OCI-LY7 (cell line): ENCODE measurements around the gene RAB10. TPM values are rescaled to one million over a fixed set of nuclear protein-coding genes. Genes with fewer than 3 reads are reported as not detected.

Source experiments
- BruUV-seq: library from RNA; stranded (reverse); fragments of 400-500 nt; replicated peaks from 2 replicates; lab custom pipeline; 2021; lab: Mats Ljungman, UMichigan
- CTCF ChIA-PET: fragments of 300-600 bp; sonication (Branson Sonifier 250); formaldehyde crosslinking; loops from one replicate; lab custom pipeline; 2022; ENCODE audit warnings: antibody characterized with exemption; ENCODE audit not compliant: unreplicated experiment; lab: Charles Lee
- POLR2A ChIA-PET: fragments of 300-600 bp; sonication (Branson Sonifier 250); formaldehyde crosslinking; loops from one replicate; lab custom pipeline; 2022; ENCODE audit warnings: antibody characterized with exemption; lab: Charles Lee
- DNase-seq: peaks from one replicate; pipeline ENCODE4 v3.0.0-alpha.2; 2015; ENCODE audit warnings: low spot score
- H2AFZ ChIP-seq: fragments of 200-600 bp; sonication (generic), shearing (Covaris generic); 2 replicates; pipeline ENCODE4 v1.6.1; 2014; ENCODE audit warnings: mild to moderate bottlenecking, antibody characterized with exemption, low read length, moderate library complexity
- H3K27ac ChIP-seq: fragments of 200-600 bp; sonication (generic); 2 replicates; pipeline ENCODE4 v1.5.1; 2014; ENCODE audit warnings: mixed run types, low read depth, mild to moderate bottlenecking, moderate library complexity, low read length, inconsistent platforms; ENCODE audit not compliant: poor library complexity, severe bottlenecking
- H3K36me3 ChIP-seq: fragments of 200-600 bp; sonication (generic); 2 replicates; pipeline ENCODE4 v1.6.1; 2014; ENCODE audit warnings: mild to moderate bottlenecking, antibody characterized with exemption, low read length, moderate library complexity, mixed read lengths; ENCODE audit not compliant: insufficient read depth
- H3K4me1 ChIP-seq: fragments of 200-600 bp; sonication (generic); 2 replicates; pipeline ENCODE4 v1.5.1; 2014; ENCODE audit warnings: mild to moderate bottlenecking, low read length; ENCODE audit not compliant: insufficient read depth, poor library complexity, severe bottlenecking
- H3K4me2 ChIP-seq: fragments of 200-600 bp; sonication (generic); 2 replicates; pipeline ENCODE4 v1.6.1; 2014; ENCODE audit warnings: mild to moderate bottlenecking, low read length
- H3K4me3 ChIP-seq: fragments of 200-600 bp; sonication (generic); 2 replicates; pipeline ENCODE4 v1.5.1; 2014; ENCODE audit warnings: mild to moderate bottlenecking, low read depth, low read length; ENCODE audit not compliant: poor library complexity, severe bottlenecking
- H3K79me2 ChIP-seq: fragments of 200-600 bp; sonication (generic); 2 replicates; pipeline ENCODE4 v1.6.1; 2016; ENCODE audit warnings: low read depth, mild to moderate bottlenecking, low read length, moderate library complexity, mixed read lengths; ENCODE audit not compliant: insufficient read depth
- H3K9me2 ChIP-seq: fragments of 200-600 bp; sonication (generic); 2 replicates; pipeline ENCODE4 v1.6.1; 2016; ENCODE audit warnings: mild to moderate bottlenecking, low read length, mixed read lengths; ENCODE audit not compliant: insufficient read depth
- H3K9me3 ChIP-seq: fragments of 200-600 bp; sonication (generic); 2 replicates; pipeline ENCODE4 v1.6.1; 2014; ENCODE audit warnings: mild to moderate bottlenecking, mixed run types, low read length, mixed read lengths
- H4K20me1 ChIP-seq: fragments of 200-600 bp; sonication (generic); 2 replicates; pipeline ENCODE4 v1.6.1; 2014; ENCODE audit warnings: mild to moderate bottlenecking, antibody characterized with exemption, low read length, moderate library complexity, mixed read lengths; ENCODE audit not compliant: insufficient read depth
- CTCF ChIP-seq: fragments of 200-600 bp; sonication (generic); conservative IDR thresholded peaks from 2 replicates; pipeline ENCODE4 v1.5.1; 2014; ENCODE audit warnings: mild to moderate bottlenecking, antibody characterized with exemption, low read length, moderate library complexity, mixed read lengths
- EZH2phosphoT487 ChIP-seq: fragments of 200-600 bp; sonication (generic); IDR thresholded peaks from 2 replicates; pipeline ENCODE4 v1.6.1; 2018; ENCODE audit warnings: low read depth, borderline replicate concordance, mild to moderate bottlenecking, mixed run types, antibody characterized with exemption, low read length, moderate library complexity, mixed read lengths
- intact Hi-C: fragments of 100-400 bp; cut with micrococcal nuclease; formaldehyde crosslinking; loops from one replicate; pipeline ENCODE4 v1.10.0; 2022; ENCODE audit not compliant: unreplicated experiment
- total RNA-seq, 2 experiments: library from RNA; depleted of rRNA in 1 of 2; stranded (reverse); fragments of >200 nt in 1 of 2; shearing (Covaris generic) in 1 of 2; gene quantifications; 2 replicates each; pipeline ENCODE4 v1.2.3, GENCODE V29; 2014 to 2022

RAB10 gene
- total RNA-seq, 2 experiments from 2014 or later = 58.3 to 96.7 TPM

- no peak for DNase-seq
- ChIA-PET POLR2A (no interaction called here), CTCF (no interaction called here)
- TF ChIP-seq CTCF (no peak), EZH2phosphoT487 (no peak)
- BruUV-seq = no TSS peak
- H3K4me1 ChIP-seq = no peaks in the 10 kb centered on the region
- H2AFZ ChIP-seq = no peak overlapping the region
- no peak overlapping the region for H3K4me2 ChIP-seq
- H3K9me3 ChIP-seq = no peaks in the 10 kb centered on the region
- peaks cover 9% of the 10 kb centered on the region; the same call in 1 of the 2 replicates for H3K79me2 ChIP-seq
- intact Hi-C loops = no loop called here
- no peaks in the 10 kb centered on the region for H3K9me2 ChIP-seq
- H4K20me1 ChIP-seq = peaks cover 9% of the 10 kb centered on the region; the same call in 1 of the 2 replicates
- H3K36me3 ChIP-seq = peaks cover 69% of the 10 kb centered on the region; the same call in 1 of the 2 replicates
- H3K4me3 ChIP-seq = no peak overlapping the region
- no peak overlapping the region for H3K27ac ChIP-seq
Measured at GRCh38 chr2:26128176-26128575, 94.3 kb downstream of the RAB10 start.

DNA sequence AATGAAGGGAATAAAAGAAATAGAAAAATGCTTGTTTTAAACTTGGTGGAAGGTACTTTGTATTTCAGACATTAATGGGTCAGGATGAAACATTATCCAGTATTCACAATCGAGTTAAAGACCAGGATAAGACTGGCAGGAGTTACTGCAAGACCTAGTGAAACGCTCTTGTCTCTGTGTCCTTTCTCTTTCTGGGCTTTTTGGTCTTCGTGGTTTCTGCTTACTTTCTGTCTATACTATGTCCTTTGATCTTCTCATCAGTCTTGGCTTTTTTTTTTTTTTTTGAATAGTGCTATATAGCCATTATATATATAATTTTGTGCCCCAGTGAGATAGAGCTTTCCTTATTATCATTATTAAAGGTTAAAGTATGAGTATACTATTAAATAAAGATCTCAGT is 96.9 kb downstream of the RAB10 start:
- BruUV-seq = no TSS peak
- Histone ChIP-seq H3K36me3 (peaks cover 73% of the 10 kb centered on the region; the same call in 1 of the 2 replicates), H3K27ac (no peak overlapping the region), H2AFZ (no peak overlapping the region), H4K20me1 (peaks cover 4% of the 10 kb centered on the region; the same call in 1 of the 2 replicates), H3K4me2 (no peak overlapping the region), H3K9me3 (no peaks in the 10 kb centered on the region), H3K4me3 (no peak overlapping the region), H3K79me2 (no peaks in the 10 kb centered on the region; the same call in 1 of the 2 replicates), H3K9me2 (no peaks in the 10 kb centered on the region), H3K4me1 (no peaks in the 10 kb centered on the region)
- TF ChIP-seq EZH2phosphoT487 = no peak
- no peak for TF ChIP-seq CTCF
- no peak for DNase-seq
- ChIA-PET POLR2A (no interaction called here), CTCF (no interaction called here)
- intact Hi-C loops = no loop called here

DNA sequence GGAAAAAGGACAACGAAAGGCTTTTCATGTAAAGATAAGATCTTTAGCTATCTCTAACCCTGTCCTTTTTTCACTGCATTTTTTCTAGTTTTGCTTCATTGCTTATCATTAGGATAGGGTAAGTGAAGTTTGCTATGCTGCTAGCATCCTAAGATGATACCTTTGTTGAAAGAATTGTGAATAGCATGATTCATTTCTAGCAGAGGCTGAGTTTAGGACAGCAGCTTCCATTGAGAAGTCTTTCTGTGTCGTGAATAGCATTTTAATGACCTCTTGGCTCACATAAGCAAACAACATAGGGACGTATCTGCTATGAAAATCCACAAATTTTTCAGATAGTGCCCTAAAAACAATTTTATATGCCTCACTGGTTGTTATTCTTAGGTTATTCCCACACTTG is 102.6 kb downstream of the RAB10 start:
- intact Hi-C loops = no loop called here
- DNase-seq = no peak
- BruUV-seq = no TSS peak
- no peak overlapping the region for H2AFZ ChIP-seq
- no peak overlapping the region for H3K4me2 ChIP-seq
- peaks cover 46% of the 10 kb centered on the region; the same call in 1 of the 2 replicates for H3K36me3 ChIP-seq
- H3K79me2 ChIP-seq = no peaks in the 10 kb centered on the region
- peaks cover 4% of the 10 kb centered on the region; the same call in 1 of the 2 replicates for H4K20me1 ChIP-seq
- no peak overlapping the region for H3K27ac ChIP-seq
- no peaks in the 10 kb centered on the region for H3K4me1 ChIP-seq
- H3K9me2 ChIP-seq = no peaks in the 10 kb centered on the region
- TF ChIP-seq EZH2phosphoT487 (no peak), CTCF (no peak)
- no peaks in the 10 kb centered on the region for H3K9me3 ChIP-seq
- POLR2A ChIA-PET = no interaction called here
- no peak overlapping the region for H3K4me3 ChIP-seq
- CTCF ChIA-PET = no interaction called here
